Measurements from ENCODE around the gene HSPA12A. TPM values are rescaled to one million over a fixed set of nuclear protein-coding genes. Genes with fewer than 3 reads are reported as not detected.

The HSPA12A gene
- total RNA-seq, 2 donors from 2014 or later, result 5.7 to 19.4 TPM

- no peaks in the 10 kb centered on the region for H3K36me3 ChIP-seq
- no peak for DNase-seq (ENCODE audit: low spot score)
- WGBS, result 36% methylated on average over 7 of the region's 7 CpGs
- H3K27ac ChIP-seq, result no peak overlapping the region
- H3K4me3 ChIP-seq, result no peak overlapping the region
- intact Hi-C loops (cut with DNase I), result no loop called here
- H3K9me3 ChIP-seq, result no peaks in the 10 kb centered on the region
- H3K4me1 ChIP-seq (replicated peaks), result no peaks in the 10 kb centered on the region
- TF ChIP-seq CTCF (IDR thresholded peaks at IDR 0.05) (no peak), POLR2AphosphoS5 (IDR thresholded peaks at IDR 0.05) (no peak), POLR2A (IDR thresholded peaks at IDR 0.05) (no peak)
- H3K27me3 ChIP-seq (replicated peaks; ENCODE audit: insufficient read depth), result no peaks in the 10 kb centered on the region
Measured at GRCh38 chr10:116688241-116688711, 54.1 kb downstream of the HSPA12A start.

DNA sequence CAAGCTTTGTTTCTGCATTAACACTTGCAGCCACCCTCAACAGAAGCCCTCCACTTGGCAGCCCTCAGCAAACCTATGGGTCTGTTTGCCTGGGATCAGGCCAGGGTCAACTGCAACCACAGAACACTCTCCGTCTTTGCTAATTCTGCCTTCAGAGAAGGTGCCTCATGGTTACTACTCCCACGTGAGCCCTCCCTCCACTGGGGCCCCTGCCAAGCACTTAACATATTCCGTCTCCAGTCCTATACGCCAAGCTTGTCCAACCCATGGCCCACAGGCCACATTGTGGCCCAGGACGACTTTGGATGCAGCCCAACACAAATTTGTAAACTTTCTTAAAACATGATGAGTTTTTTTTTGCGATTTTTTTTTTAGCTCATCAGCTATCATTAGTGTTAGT, 54.7 kb downstream of the HSPA12A start:
- WGBS, result 78% methylated on average over 6 of the region's 6 CpGs
- no peak overlapping the region for H3K4me3 ChIP-seq
- TF ChIP-seq POLR2A (IDR thresholded peaks at IDR 0.05) (no peak), POLR2AphosphoS5 (IDR thresholded peaks at IDR 0.05) (no peak), CTCF (IDR thresholded peaks at IDR 0.05) (no peak)
- intact Hi-C loops (cut with DNase I), result no loop called here
- H3K36me3 ChIP-seq, result no peaks in the 10 kb centered on the region
- no peaks in the 10 kb centered on the region for H3K27me3 ChIP-seq (replicated peaks; ENCODE audit: insufficient read depth)
- no peaks in the 10 kb centered on the region for H3K9me3 ChIP-seq
- H3K4me1 ChIP-seq (replicated peaks), result no peaks in the 10 kb centered on the region
- no peak overlapping the region for H3K27ac ChIP-seq
- DNase-seq (ENCODE audit: low spot score), result no peak

- no peaks in the 10 kb centered on the region for H3K4me1 ChIP-seq (replicated peaks)
- TF ChIP-seq CTCF (IDR thresholded peaks at IDR 0.05) (no peak), POLR2A (IDR thresholded peaks at IDR 0.05) (no peak), POLR2AphosphoS5 (IDR thresholded peaks at IDR 0.05) (no peak)
- no peak for DNase-seq (ENCODE audit: low spot score)
- H3K9me3 ChIP-seq, result no peaks in the 10 kb centered on the region
- intact Hi-C loops (cut with DNase I), result no loop called here
- no peaks in the 10 kb centered on the region for H3K27me3 ChIP-seq (replicated peaks; ENCODE audit: insufficient read depth)
- no peak overlapping the region for H3K27ac ChIP-seq
- H3K4me3 ChIP-seq, result no peak overlapping the region
- H3K36me3 ChIP-seq, result no peaks in the 10 kb centered on the region
- WGBS, result 96% methylated on average over 3 of the region's 3 CpGs
Measured at GRCh38 chr10:116686632-116687031, 55.7 kb downstream of the HSPA12A start.

DNA sequence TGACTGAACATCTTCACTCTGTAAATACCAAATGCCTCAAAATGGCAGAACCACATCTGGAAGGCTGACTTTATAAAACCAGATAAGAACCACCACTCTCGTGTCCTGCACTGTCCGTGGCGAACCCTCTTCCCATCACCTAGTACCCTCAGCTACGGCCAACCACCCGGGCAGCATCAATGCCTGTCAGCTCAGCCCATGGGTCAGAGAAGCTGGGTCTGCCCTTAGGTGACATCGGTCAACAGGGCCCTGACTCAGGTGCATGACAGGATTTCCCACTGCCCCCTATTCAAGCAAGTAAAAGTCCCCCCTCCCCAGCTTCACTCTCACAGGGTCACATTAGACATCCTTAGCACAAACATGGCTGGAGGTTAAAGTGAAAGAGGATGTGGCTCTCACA, 56.6 kb downstream of the HSPA12A start:
- no peak for TF ChIP-seq POLR2A (IDR thresholded peaks at IDR 0.05)
- TF ChIP-seq POLR2AphosphoS5 (IDR thresholded peaks at IDR 0.05), result no peak
- H3K4me1 ChIP-seq (replicated peaks), result no peaks in the 10 kb centered on the region
- 97% methylated on average over 6 of the region's 6 CpGs for WGBS
- no peaks in the 10 kb centered on the region for H3K27me3 ChIP-seq (replicated peaks; ENCODE audit: insufficient read depth)
- no peak overlapping the region for H3K4me3 ChIP-seq
- no peaks in the 10 kb centered on the region for H3K36me3 ChIP-seq
- no peaks in the 10 kb centered on the region for H3K9me3 ChIP-seq
- no peak for DNase-seq (ENCODE audit: low spot score)
- intact Hi-C loops (cut with DNase I), result no loop called here
- no peak overlapping the region for H3K27ac ChIP-seq

DNA sequence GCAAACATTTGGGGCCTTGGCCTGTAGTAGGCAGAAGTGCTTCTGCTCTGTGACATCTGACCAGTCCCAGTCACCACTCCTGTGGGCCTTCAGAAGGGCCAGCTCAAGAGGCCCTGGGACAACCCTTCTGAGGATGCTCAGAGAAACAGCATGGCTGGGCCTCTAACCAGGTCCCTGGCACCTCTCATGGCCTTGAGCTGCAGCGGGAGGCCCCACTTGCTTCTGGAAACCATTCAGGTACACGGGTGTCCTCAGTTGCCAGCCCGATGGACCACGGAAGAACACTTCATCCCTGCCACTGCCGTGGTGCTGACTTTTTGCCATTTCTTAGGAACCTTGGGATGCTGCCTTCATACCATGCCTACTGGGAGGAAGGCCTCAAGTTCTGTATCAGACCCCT, 57.6 kb downstream of the HSPA12A start:
- Histone ChIP-seq H3K27ac (no peak overlapping the region), H3K9me3 (no peaks in the 10 kb centered on the region), H3K4me1 (replicated peaks) (no peaks in the 10 kb centered on the region), H3K36me3 (no peaks in the 10 kb centered on the region), H3K4me3 (no peak overlapping the region), H3K27me3 (replicated peaks; ENCODE audit: insufficient read depth) (no peaks in the 10 kb centered on the region)
- intact Hi-C loops (cut with DNase I), result loop anchor here (5.0 kb wide), 2 partner anchors 103 to 483 kb away; no protein-coding TSS in a partner anchor
- 96% methylated on average over 5 of the region's 5 CpGs for WGBS
- DNase-seq (ENCODE audit: low spot score), result no peak
- no peak for TF ChIP-seq POLR2AphosphoS5 (IDR thresholded peaks at IDR 0.05)
- TF ChIP-seq POLR2A (IDR thresholded peaks at IDR 0.05), result no peak
- TF ChIP-seq CTCF (IDR thresholded peaks at IDR 0.05), result no peak

Measured in prostate gland (tissue), 2 donors.